ENCODE measurements around the gene POLR1A.

DNA sequence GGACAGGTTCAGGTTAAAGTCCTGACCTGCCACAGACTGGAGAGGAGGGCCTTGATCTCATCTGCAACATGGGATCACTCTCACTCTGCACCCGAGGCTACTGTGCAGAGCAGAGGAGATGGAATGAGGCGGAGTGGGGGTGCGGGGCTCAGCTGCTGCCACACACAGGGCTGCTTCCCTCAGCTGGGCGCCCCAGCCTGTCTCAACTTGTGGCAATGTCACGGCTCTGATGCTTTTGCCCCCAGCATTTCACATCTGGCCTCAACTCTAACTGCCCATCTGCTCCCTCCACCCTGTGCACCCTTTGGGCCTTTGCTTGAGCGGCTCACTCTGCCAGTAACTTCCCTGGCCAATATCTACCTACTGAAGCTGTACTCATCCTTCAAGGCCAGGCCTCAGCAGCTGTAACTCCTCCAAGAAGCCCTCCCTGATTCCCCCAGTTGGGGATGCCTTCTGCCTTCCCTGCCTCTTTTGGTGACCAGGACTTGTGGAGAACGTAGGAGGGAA lies 70.3 kb downstream of the POLR1A start:
- TF ChIP-seq, protein P1, sequence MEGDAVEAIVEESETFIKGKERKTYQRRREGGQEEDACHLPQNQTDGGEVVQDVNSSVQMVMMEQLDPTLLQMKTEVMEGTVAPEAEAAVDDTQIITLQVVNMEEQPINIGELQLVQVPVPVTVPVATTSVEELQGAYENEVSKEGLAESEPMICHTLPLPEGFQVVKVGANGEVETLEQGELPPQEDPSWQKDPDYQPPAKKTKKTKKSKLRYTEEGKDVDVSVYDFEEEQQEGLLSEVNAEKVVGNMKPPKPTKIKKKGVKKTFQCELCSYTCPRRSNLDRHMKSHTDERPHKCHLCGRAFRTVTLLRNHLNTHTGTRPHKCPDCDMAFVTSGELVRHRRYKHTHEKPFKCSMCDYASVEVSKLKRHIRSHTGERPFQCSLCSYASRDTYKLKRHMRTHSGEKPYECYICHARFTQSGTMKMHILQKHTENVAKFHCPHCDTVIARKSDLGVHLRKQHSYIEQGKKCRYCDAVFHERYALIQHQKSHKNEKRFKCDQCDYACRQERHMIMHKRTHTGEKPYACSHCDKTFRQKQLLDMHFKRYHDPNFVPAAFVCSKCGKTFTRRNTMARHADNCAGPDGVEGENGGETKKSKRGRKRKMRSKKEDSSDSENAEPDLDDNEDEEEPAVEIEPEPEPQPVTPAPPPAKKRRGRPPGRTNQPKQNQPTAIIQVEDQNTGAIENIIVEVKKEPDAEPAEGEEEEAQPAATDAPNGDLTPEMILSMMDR (IDR thresholded peaks at IDR 0.05): no peak
- TF ChIP-seq POLR2A (IDR thresholded peaks at IDR 0.05): no peak
